ENCODE measurements around the gene GFOD1.
"Not testable (repeated sequence)": the region's sequence is repeated elsewhere in the genome, so short reads cannot be mapped to it uniquely, and the experiment has no call there.

GFOD1 gene

DNA sequence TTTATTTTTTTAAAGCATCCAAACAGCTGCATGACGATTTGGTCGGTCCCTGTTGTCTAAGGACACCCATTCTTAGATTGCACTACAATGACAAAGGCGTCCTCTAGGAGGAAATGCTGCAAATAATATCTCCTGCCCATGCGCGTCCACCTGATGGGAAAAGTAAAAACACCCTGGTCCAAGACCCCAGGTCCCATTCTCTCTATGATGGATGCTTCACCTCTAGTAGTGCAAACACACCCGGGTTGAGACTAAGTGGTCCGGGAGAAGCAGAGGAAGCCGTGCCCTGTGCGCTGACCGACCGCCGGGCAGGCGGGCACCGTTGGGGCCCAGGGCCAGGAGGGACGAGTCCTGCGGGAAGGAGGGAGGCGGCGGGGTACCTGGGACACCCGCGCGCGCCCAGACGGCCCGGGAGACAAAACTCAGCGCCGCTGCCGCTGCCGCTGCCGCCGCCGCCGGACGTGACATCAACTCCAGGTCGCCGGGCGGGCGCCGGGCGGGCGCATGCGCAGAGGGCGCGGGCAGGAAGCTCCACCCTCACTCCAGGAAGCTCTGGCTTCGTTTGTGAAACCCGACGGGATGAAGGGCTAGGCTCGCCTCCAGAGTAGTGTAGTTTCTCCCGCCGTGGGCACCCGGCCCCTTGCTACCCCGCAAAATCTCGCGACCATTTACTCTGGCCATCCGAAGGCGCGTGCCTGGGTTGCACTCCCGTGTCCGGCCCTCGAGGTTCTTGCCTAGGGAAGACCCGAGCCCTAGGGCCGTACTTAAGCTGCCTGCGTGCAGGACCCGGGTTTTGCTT, 159.1 kb downstream of the GFOD1 start, which contains the start of gene TBC1D7:
TSS of gene TBC1D7 (minus strand) at position 462 of the 799 bp plus-strand sequence. CDS start 1,639 bp downstream, outside the sequence.
- Histone ChIP-seq H3K4me3 (ENCODE audit: low read length) (peak within 1 kb of the TSS; percentile 86), H3K4me1 (ENCODE audit: control insufficient read depth, insufficient read depth, low read length) (peaks cover 17% of the 10 kb centered on the region), H3K36me3 (ENCODE audit: insufficient read depth, low read length) (peaks cover 20% of the 10 kb centered on the region), H3K9me3 (replicated peaks; ENCODE audit: low read length) (no peaks in the 10 kb centered on the region), H3K27me3 (ENCODE audit: control insufficient read depth, insufficient read depth, low read length) (no peaks in the 10 kb centered on the region), H3K9ac (ENCODE audit: low read depth, low read length) (peak within 1 kb of the TSS; percentile 92), H3K4me2 (ENCODE audit: low read length) (peak within 1 kb of the TSS; percentile 85)

DNA sequence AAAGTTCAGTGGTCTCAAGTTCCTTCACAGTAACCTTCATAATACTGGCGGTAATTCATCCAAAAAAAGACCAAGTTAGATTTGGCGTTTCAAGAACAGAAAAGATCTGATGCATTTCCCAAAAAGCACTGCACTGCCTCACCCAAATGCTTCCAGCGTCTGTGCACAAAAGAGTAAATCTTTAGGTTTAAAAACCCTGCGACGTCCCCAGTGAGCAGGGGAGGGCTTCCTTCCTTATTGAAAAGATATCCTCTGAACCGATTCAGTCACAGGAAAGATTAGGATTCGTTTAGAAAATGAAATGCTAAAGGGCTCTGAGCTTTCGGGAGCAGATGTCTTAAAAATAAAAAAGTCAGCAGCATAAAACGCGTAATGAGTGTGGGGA, 159.7 kb downstream of the GFOD1 start:
- H3K4me3 ChIP-seq (ENCODE audit: low read length) = peak overlapping the region; percentile 86
- H3K4me1 ChIP-seq (ENCODE audit: control insufficient read depth, insufficient read depth, low read length) = peaks cover 17% of the 10 kb centered on the region
- peak overlapping the region; percentile 85 for H3K4me2 ChIP-seq (ENCODE audit: low read length)
- peaks cover 20% of the 10 kb centered on the region for H3K36me3 ChIP-seq (ENCODE audit: insufficient read depth, low read length)
- H3K27me3 ChIP-seq (ENCODE audit: control insufficient read depth, insufficient read depth, low read length) = no peaks in the 10 kb centered on the region
- H3K9ac ChIP-seq (ENCODE audit: low read depth, low read length) = peak overlapping the region; percentile 92
- H3K9me3 ChIP-seq (replicated peaks; ENCODE audit: low read length) = no peaks in the 10 kb centered on the region

DNA sequence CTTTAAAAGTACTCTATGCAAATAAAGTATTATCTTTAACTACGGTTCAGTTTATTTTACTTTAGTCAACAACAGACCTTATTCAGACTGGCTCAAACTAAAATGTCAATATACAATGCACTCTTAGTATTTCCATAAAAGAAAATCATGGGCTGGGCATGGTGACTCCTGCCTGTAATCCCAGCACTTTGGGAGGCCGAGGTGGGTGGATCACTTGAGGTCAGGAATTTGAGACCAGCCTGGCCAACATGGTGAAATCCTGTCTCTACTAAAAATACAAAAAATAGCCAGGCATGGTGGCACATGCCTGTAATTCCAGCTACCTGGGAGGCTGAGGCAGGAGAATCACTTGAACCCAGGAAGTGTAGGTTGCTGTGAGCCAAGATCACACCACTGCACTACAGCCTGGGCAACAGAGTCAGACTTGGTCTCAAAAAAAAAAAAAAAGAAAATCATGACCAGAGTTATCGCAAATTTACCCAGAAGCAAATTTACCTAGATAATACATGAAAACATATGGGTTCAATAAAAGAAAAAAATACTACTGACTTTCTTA, 161.3 kb downstream of the GFOD1 start:
- not testable (repeated sequence) for H3K27me3 ChIP-seq (ENCODE audit: control insufficient read depth, insufficient read depth, low read length); H3K4me3 ChIP-seq (ENCODE audit: low read length); H3K9ac ChIP-seq (ENCODE audit: low read depth, low read length); H3K9me3 ChIP-seq (replicated peaks; ENCODE audit: low read length); H3K4me2 ChIP-seq (ENCODE audit: low read length)
- Histone ChIP-seq H3K36me3 (ENCODE audit: insufficient read depth, low read length) (peaks cover 36% of the 10 kb centered on the region), H3K4me1 (ENCODE audit: control insufficient read depth, insufficient read depth, low read length) (peaks cover 17% of the 10 kb centered on the region)

DNA sequence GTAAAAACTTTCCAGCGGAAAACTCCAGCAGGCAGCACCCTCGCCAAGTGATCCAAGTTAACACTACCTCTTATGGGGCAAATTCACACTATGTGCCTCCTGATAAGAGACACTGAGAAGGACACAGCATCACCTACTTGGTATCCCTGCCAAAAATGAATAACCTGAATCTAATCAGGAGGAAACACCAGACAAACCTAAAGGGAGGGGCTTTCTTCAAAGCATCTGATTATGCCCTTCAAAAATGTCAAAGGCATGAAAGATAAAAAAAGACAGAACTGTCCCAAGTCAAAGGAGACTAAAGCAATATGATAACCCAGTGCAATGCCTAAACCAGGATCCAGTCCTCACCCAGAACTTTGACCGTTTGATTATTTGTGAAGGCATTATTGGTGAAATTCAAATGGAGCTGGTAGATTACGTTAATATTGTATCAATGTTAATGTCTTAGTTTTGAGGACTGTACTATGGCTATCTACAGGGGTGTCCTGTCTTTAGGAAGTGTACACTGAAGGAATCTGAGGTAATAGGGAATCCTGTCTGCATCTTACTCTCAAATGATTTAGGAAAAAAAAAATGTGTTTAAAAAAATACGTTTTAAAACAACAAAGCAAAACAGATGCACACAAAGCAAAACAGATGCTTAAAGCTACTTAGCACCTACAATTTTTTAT, 167.4 kb downstream of the GFOD1 start:
- Histone ChIP-seq H3K9me3 (replicated peaks; ENCODE audit: low read length) (no peaks in the 10 kb centered on the region), H3K4me2 (ENCODE audit: low read length) (no peak overlapping the region), H3K9ac (ENCODE audit: low read depth, low read length) (no peak overlapping the region), H3K36me3 (ENCODE audit: insufficient read depth, low read length) (peaks cover 75% of the 10 kb centered on the region), H3K27me3 (ENCODE audit: control insufficient read depth, insufficient read depth, low read length) (no peaks in the 10 kb centered on the region), H3K4me1 (ENCODE audit: control insufficient read depth, insufficient read depth, low read length) (no peaks in the 10 kb centered on the region), H3K4me3 (ENCODE audit: low read length) (no peak overlapping the region)

DNA sequence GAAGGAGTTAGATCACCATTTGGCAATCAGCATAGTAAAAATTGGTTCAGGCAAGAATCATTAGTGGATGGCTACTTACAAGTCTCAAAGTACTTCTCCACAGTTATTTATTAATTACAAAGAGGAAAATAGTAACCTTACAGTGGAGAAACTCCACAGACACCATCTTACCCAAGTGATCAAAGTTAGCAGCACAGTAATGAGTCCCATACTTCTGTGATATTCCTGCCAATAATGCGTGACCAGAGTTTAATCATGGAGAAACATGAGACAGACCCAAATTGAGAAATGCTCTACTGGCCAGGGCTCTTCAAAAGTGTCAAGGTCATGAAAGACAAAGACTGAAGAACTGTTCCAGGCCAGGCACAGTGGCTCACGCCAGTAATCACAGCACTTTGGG, 168.6 kb downstream of the GFOD1 start:
- Histone ChIP-seq H3K27me3 (ENCODE audit: control insufficient read depth, insufficient read depth, low read length) (no peaks in the 10 kb centered on the region), H3K4me3 (ENCODE audit: low read length) (no peak overlapping the region), H3K9me3 (replicated peaks; ENCODE audit: low read length) (no peaks in the 10 kb centered on the region), H3K9ac (ENCODE audit: low read depth, low read length) (no peak overlapping the region), H3K36me3 (ENCODE audit: insufficient read depth, low read length) (peaks cover 67% of the 10 kb centered on the region), H3K4me1 (ENCODE audit: control insufficient read depth, insufficient read depth, low read length) (no peaks in the 10 kb centered on the region), H3K4me2 (ENCODE audit: low read length) (no peak overlapping the region)

DNA sequence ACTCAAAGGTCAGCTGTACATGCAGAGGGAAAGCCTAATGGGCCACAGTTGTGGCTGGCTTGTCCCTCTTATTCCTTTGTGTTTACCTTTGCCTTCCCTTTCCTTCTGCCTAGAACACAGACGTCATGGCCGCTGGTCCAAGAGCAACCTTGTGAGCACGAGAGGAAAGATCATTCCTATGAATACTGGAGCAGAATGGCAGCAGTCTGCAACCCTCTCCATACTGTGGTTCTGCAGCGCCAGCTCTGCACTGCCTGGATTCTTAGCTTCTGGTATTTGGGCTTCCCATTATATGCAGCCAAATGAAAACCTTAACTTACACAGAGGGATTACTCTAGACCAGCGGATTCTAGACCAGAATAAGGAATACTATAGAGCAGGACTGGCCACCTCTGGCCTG, 171.5 kb downstream of the GFOD1 start:
- Histone ChIP-seq H3K4me2 (ENCODE audit: low read length) (no peak overlapping the region), H3K9ac (ENCODE audit: low read depth, low read length) (no peak overlapping the region), H3K9me3 (replicated peaks; ENCODE audit: low read length) (no peaks in the 10 kb centered on the region), H3K4me3 (ENCODE audit: low read length) (no peak overlapping the region), H3K4me1 (ENCODE audit: control insufficient read depth, insufficient read depth, low read length) (no peaks in the 10 kb centered on the region), H3K27me3 (ENCODE audit: control insufficient read depth, insufficient read depth, low read length) (no peaks in the 10 kb centered on the region), H3K36me3 (ENCODE audit: insufficient read depth, low read length) (peaks cover 47% of the 10 kb centered on the region)

DNA sequence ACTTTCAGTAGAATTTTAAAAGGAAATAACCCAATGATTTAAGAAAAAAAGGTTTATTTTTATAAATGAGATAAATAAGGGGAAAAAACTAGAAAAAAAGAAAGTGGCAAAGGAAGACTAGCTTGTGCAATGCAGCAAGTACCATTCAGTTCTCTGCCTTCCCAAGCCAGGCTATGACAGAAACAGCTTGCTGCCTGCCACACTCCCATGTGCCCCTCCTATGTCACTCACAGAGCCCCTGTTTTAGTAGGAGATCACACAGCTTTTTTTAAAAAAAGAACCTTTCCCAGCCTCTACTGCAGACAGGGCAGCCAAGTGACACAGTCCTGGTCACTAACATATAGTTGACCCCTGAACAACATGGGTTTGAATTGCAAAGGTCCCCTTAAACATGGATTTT, 172.6 kb downstream of the GFOD1 start:
- Histone ChIP-seq H3K4me2 (ENCODE audit: low read length) (no peak overlapping the region), H3K4me1 (ENCODE audit: control insufficient read depth, insufficient read depth, low read length) (no peaks in the 10 kb centered on the region), H3K36me3 (ENCODE audit: insufficient read depth, low read length) (peaks cover 36% of the 10 kb centered on the region), H3K9ac (ENCODE audit: low read depth, low read length) (no peak overlapping the region), H3K4me3 (ENCODE audit: low read length) (no peak overlapping the region), H3K9me3 (replicated peaks; ENCODE audit: low read length) (no peaks in the 10 kb centered on the region), H3K27me3 (ENCODE audit: control insufficient read depth, insufficient read depth, low read length) (no peaks in the 10 kb centered on the region)

DNA sequence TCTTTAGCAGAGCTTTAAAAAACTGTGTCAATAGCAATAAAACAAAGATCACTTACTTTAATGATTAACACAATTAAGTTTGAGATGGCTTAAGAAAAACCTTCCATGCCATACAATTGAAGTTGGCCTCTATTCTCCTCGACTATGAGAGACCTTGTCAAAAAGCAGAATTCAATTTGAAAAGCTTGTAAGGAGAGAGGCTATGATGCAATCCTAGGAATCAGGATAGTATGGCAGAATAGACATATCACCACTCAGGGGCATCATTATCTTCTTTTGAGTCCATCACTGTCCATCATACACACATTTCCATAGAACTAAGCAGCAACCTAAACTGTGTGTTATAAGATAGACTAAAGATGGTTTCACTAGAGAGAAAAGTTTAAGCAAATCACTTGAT, 176.2 kb downstream of the GFOD1 start:
- Histone ChIP-seq H3K4me2 (ENCODE audit: low read length) (no peak overlapping the region), H3K4me1 (ENCODE audit: control insufficient read depth, insufficient read depth, low read length) (peaks cover 20% of the 10 kb centered on the region), H3K27me3 (ENCODE audit: control insufficient read depth, insufficient read depth, low read length) (no peaks in the 10 kb centered on the region), H3K9ac (ENCODE audit: low read depth, low read length) (no peak overlapping the region), H3K36me3 (ENCODE audit: insufficient read depth, low read length) (peaks cover 38% of the 10 kb centered on the region), H3K4me3 (ENCODE audit: low read length) (no peak overlapping the region), H3K9me3 (replicated peaks; ENCODE audit: low read length) (no peaks in the 10 kb centered on the region)

DNA sequence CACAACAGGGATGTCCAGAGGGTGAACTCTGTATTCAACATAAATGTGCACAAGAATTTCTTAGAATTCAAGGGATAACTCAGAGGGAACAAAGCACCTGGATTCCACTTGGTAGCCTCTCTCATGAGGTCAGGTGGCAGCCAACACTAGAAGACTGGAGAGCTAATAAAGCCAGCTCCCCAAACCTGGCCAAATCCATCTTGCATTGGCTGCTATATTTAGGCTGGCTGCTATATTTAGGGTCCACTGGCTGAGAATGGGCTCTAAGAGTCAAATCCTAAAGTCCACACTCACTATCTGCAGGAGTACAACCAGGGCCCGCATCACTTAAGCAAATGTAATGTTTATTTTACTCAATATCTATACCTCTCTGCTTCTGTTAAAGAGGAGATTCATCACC, 179.1 kb downstream of the GFOD1 start:
- H3K4me1 ChIP-seq (ENCODE audit: control insufficient read depth, insufficient read depth, low read length) = peaks cover 34% of the 10 kb centered on the region
- H3K36me3 ChIP-seq (ENCODE audit: insufficient read depth, low read length) = peaks cover 37% of the 10 kb centered on the region
- H3K4me2 ChIP-seq (ENCODE audit: low read length) = no peak overlapping the region
- no peaks in the 10 kb centered on the region for H3K9me3 ChIP-seq (replicated peaks; ENCODE audit: low read length)
- no peaks in the 10 kb centered on the region for H3K27me3 ChIP-seq (ENCODE audit: control insufficient read depth, insufficient read depth, low read length)
- no peak overlapping the region for H3K4me3 ChIP-seq (ENCODE audit: low read length)
- H3K9ac ChIP-seq (ENCODE audit: low read depth, low read length) = peak overlapping the region; percentile 73

Measured in skeletal muscle satellite cell (primary cell).